IMR-90 (cell line): Measurements from ENCODE around the gene COG7. TPM values are rescaled to one million over a fixed set of nuclear protein-coding genes. Genes with fewer than 3 reads are reported as not detected.

Experiments used
- ATAC-seq: fragments of 200-7000 bp; cut with Tn5 transposase; 2 replicates; pipeline ENCODE4 v1.9.1; 2020; ENCODE audit warnings: low read depth, mild to moderate bottlenecking, moderate library complexity
- BruUV-seq: library from RNA; stranded (reverse); fragments of 400-500 nt; replicated peaks from 2 replicates; lab custom pipeline; 2021; lab: Mats Ljungman, UMichigan
- CTCF ChIA-PET: fragments of 300-600 bp; formaldehyde crosslinking; extraction: SDS; loops from one replicate; lab custom pipeline; 2021; ENCODE audit warnings: antibody characterized with exemption; lab: Yijun Ruan, JAX
- POLR2A ChIA-PET: fragments of 300-600 bp; sonication (Branson Sonifier 250); formaldehyde crosslinking; loops from one replicate; lab custom pipeline; 2022; ENCODE audit warnings: antibody characterized with exemption; ENCODE audit not compliant: unreplicated experiment; lab: Charles Lee
- DNase-seq: peaks from one replicate; pipeline ENCODE4 v3.0.0; 2013
- H2AFZ ChIP-seq: replicated peaks from 2 replicates; pipeline ENCODE3; 2013; ENCODE audit warnings: low read length, mild to moderate bottlenecking; ENCODE audit not compliant: poor library complexity
- H2AK5ac ChIP-seq: 2 replicates; pipeline ENCODE4 v1.6.1; 2013; ENCODE audit warnings: low read depth, low read length, inconsistent platforms
- H2AK9ac ChIP-seq: replicated peaks from 2 replicates; pipeline ENCODE3; 2013; ENCODE audit warnings: mild to moderate bottlenecking, low read depth, low read length, moderate library complexity; ENCODE audit not compliant: poor library complexity
- H2BK120ac ChIP-seq: 2 replicates; pipeline ENCODE4 v1.6.1; 2013; ENCODE audit warnings: low read depth, low read length, inconsistent platforms
- H2BK15ac ChIP-seq: 3 replicates; pipeline ENCODE4 v1.6.1; 2013; ENCODE audit warnings: low read depth, low read length, inconsistent platforms
- H2BK20ac ChIP-seq: 2 replicates; pipeline ENCODE4 v1.6.1; 2013; ENCODE audit warnings: low read depth, mild to moderate bottlenecking, inconsistent platforms, low read length, moderate library complexity
- H2BK5ac ChIP-seq: 2 replicates; pipeline ENCODE4 v1.6.1; 2013; ENCODE audit warnings: mild to moderate bottlenecking, low read depth, low read length, inconsistent platforms; ENCODE audit not compliant: poor library complexity, severe bottlenecking
- H3K14ac ChIP-seq: replicated peaks from 2 replicates; pipeline ENCODE4 v1.6.1; 2013; ENCODE audit warnings: low read depth, low read length, inconsistent platforms
- H3K18ac ChIP-seq: 2 replicates; pipeline ENCODE4 v1.6.1; 2013; ENCODE audit warnings: low read depth, low read length, control low read depth
- H3K23ac ChIP-seq: 2 replicates; pipeline ENCODE4 v1.6.1; 2013; ENCODE audit warnings: low read depth, low read length, inconsistent platforms
- H3K27ac ChIP-seq: 2 replicates; pipeline ENCODE4 v1.5.1; 2013; ENCODE audit warnings: mild to moderate bottlenecking, control low read depth, low read length; ENCODE audit not compliant: insufficient read depth
- H3K27me3 ChIP-seq: 2 replicates; pipeline ENCODE4 v1.6.1; 2013; ENCODE audit warnings: low read length; ENCODE audit not compliant: control insufficient read depth, insufficient read depth
- H3K36me3 ChIP-seq: 2 replicates; pipeline ENCODE4 v1.6.1; 2013; ENCODE audit warnings: low read length, mixed read lengths; ENCODE audit not compliant: control insufficient read depth, insufficient read depth
- H3K4ac ChIP-seq: 2 replicates; pipeline ENCODE4 v1.6.1; 2013; ENCODE audit warnings: low read depth, low read length, inconsistent platforms
- H3K4me1 ChIP-seq: 2 replicates; pipeline ENCODE4 v1.6.1; 2013; ENCODE audit warnings: low read length, mixed read lengths; ENCODE audit not compliant: control insufficient read depth, insufficient read depth
- H3K4me2 ChIP-seq: 2 replicates; pipeline ENCODE4 v1.6.1; 2013; ENCODE audit warnings: low read depth, mild to moderate bottlenecking, control low read depth, low read length, moderate library complexity
- H3K4me3 ChIP-seq: 2 replicates; pipeline ENCODE4 v1.5.1; 2013; ENCODE audit warnings: low read depth, mild to moderate bottlenecking, control low read depth, low read length, moderate library complexity; ENCODE audit not compliant: insufficient read depth
- H3K56ac ChIP-seq: 2 replicates; pipeline ENCODE4 v1.6.1; 2013; ENCODE audit warnings: low read length, inconsistent platforms; ENCODE audit not compliant: insufficient read depth; ENCODE audit errors: extremely low read depth
- H3K79me1 ChIP-seq, 2 experiments: 2 replicates each; pipeline ENCODE4 v1.6.1; 2013; ENCODE audit warnings: low read length in 2 of 2, inconsistent platforms in 1 of 2, low read depth in 1 of 2
- H3K9ac ChIP-seq: 2 replicates; pipeline ENCODE4 v1.6.1; 2013; ENCODE audit warnings: low read depth, low read length, control low read depth
- H3K9me1 ChIP-seq: 2 replicates; pipeline ENCODE4 v1.6.1; 2013; ENCODE audit warnings: low read length, inconsistent platforms; ENCODE audit not compliant: insufficient read depth
- H3K9me3 ChIP-seq: 2 replicates; pipeline ENCODE4 v1.6.1; 2013; ENCODE audit warnings: low read length; ENCODE audit not compliant: control insufficient read depth, insufficient read depth
- H4K20me1 ChIP-seq: 2 replicates; pipeline ENCODE4 v1.6.1; 2013; ENCODE audit warnings: low read length, inconsistent platforms; ENCODE audit not compliant: insufficient read depth
- H4K5ac ChIP-seq: 2 replicates; pipeline ENCODE4 v1.6.1; 2013; ENCODE audit warnings: mild to moderate bottlenecking, low read depth, low read length, control low read depth
- H4K8ac ChIP-seq, 2 experiments: 2 replicates each; pipeline ENCODE4 v1.6.1; 2013; ENCODE audit warnings: low read depth in 2 of 2, low read length in 2 of 2, control low read depth in 1 of 2, inconsistent platforms in 1 of 2
- H4K91ac ChIP-seq: 2 replicates; pipeline ENCODE4 v1.6.1; 2013; ENCODE audit warnings: low read depth, low read length, inconsistent platforms; ENCODE audit not compliant: insufficient read depth
- BHLHE40 ChIP-seq: fragments of 150-350 bp; IDR thresholded peaks from 2 replicates; pipeline ENCODE4 v1.6.1; 2016; ENCODE audit warnings: mild to moderate bottlenecking, low read depth, low read length
- CEBPB ChIP-seq: IDR thresholded peaks from 2 replicates; pipeline ENCODE4 v1.6.1; 2012; ENCODE audit warnings: low read depth, low read length, improper control_type of control experiment
- CHD1 ChIP-seq: IDR thresholded peaks from 2 replicates; pipeline ENCODE4 v1.6.1; 2012; ENCODE audit warnings: low read depth, low read length, improper control_type of control experiment
- CTCF ChIP-seq: conservative IDR thresholded peaks from 2 replicates; pipeline ENCODE4 v1.5.1; 2012; ENCODE audit warnings: mild to moderate bottlenecking, low read depth, low read length, improper control_type of control experiment
- FOS ChIP-seq: fragments of 150-350 bp; IDR thresholded peaks from 2 replicates; pipeline ENCODE4 v1.6.1; 2016; ENCODE audit warnings: low read depth, low read length
- MAFK ChIP-seq: IDR thresholded peaks from 2 replicates; pipeline ENCODE4 v1.6.1; 2012; ENCODE audit warnings: low read depth, low read length, improper control_type of control experiment
- MAZ ChIP-seq: IDR thresholded peaks from 2 replicates; pipeline ENCODE4 v1.6.1; 2012; ENCODE audit warnings: low read depth, mild to moderate bottlenecking, low read length, improper control_type of control experiment, moderate library complexity, borderline replicate concordance
- MXI1 ChIP-seq: IDR thresholded peaks from 2 replicates; pipeline ENCODE4 v1.6.1; 2012; ENCODE audit warnings: low read depth, mild to moderate bottlenecking, low read length, moderate library complexity, borderline replicate concordance
- NFE2L2 ChIP-seq: fragments of 150-350 bp; IDR thresholded peaks from 2 replicates; pipeline ENCODE4 v1.6.1; 2016; ENCODE audit warnings: low read depth, mild to moderate bottlenecking, low read length
- POLR2A ChIP-seq: IDR thresholded peaks from 2 replicates; pipeline ENCODE4 v1.6.1; 2012; ENCODE audit warnings: mild to moderate bottlenecking, low read depth, low read length
- RAD21 ChIP-seq: IDR thresholded peaks from 2 replicates; pipeline ENCODE4 v1.6.1; 2012; ENCODE audit warnings: low read length, improper control_type of control experiment
- RCOR1 ChIP-seq: IDR thresholded peaks from 2 replicates; pipeline ENCODE4 v1.6.1; 2012; ENCODE audit warnings: mild to moderate bottlenecking, low read length, improper control_type of control experiment; ENCODE audit not compliant: insufficient replicate concordance
- RFX5 ChIP-seq: IDR thresholded peaks from 2 replicates; pipeline ENCODE4 v1.8.0; 2012; ENCODE audit warnings: low read depth, mild to moderate bottlenecking, low read length, moderate library complexity
- SMC3 ChIP-seq: fragments of 150-350 bp; IDR thresholded peaks from 2 replicates; pipeline ENCODE4 v1.6.1; 2016; ENCODE audit warnings: low read depth, mild to moderate bottlenecking, antibody characterized with exemption, low read length, moderate library complexity
- WGBS, 2 experiments: methylation state at CpG; one replicate each; pipeline versions ENCODE4 v1.1.5 to v1.1.7; 2013; ENCODE audit warnings: missing lambda C conversion rate in 2 of 2; ENCODE audit not compliant: insufficient read length in 1 of 2; ENCODE audit errors: extremely low coverage in 2 of 2; 5-methylcytosine and 5-hydroxymethylcytosine counted together
- dilution Hi-C: fragments of 300-500 bp; cut with HindIII; formaldehyde crosslinking; loops from one replicate; pipeline ENCODE4 v1.14.3; 2018; ENCODE audit warnings: low sequenced_read_pairs; ENCODE audit not compliant: unreplicated experiment
- in situ Hi-C: fragments of 300-500 bp; cut with MboI; formaldehyde crosslinking; loops from 3 replicates; pipeline ENCODE4 v1.14.3; 2019; ENCODE audit warnings: low sequenced_read_pairs, inconsistent platforms, mixed read lengths
- intact Hi-C: fragments of 100-400 bp; cut with micrococcal nuclease; formaldehyde crosslinking; loops from 2 replicates; pipeline ENCODE4 v1.10.0; 2022
- polyA plus RNA-seq, 3 experiments: library from polyadenylated mRNA; depleted of rRNA; stranded (reverse); fragments of >200 nt; gene quantifications; 2 replicates each; pipeline ENCODE4 v1.2.3, GENCODE V29; 2012; ENCODE audit warnings: low replicate concordance in 1 of 3
- total RNA-seq: library from RNA; depleted of rRNA; stranded (reverse); fragments of >200 nt; gene quantifications from 2 replicates; pipeline ENCODE4 v1.2.3, GENCODE V29; 2012
- TF ChIP-seq, protein P1 (sequence below): fragments of 150-350 bp; IDR thresholded peaks from 2 replicates; pipeline ENCODE4 v1.6.1; 2017; ENCODE audit warnings: mild to moderate bottlenecking, antibody characterized with exemption, low read length, low read depth
- TF ChIP-seq, protein P2 (sequence below): fragments of 150-350 bp; IDR thresholded peaks from 2 replicates; pipeline ENCODE4 v1.6.1; 2016; ENCODE audit warnings: low read depth, mild to moderate bottlenecking, low read length, moderate library complexity, borderline replicate concordance

Gene COG7
- total and polyA plus RNA-seq, 2 of the 4 experiments (the other 2 are of a cell fraction) = 28.5 to 43.7 TPM

DNA sequence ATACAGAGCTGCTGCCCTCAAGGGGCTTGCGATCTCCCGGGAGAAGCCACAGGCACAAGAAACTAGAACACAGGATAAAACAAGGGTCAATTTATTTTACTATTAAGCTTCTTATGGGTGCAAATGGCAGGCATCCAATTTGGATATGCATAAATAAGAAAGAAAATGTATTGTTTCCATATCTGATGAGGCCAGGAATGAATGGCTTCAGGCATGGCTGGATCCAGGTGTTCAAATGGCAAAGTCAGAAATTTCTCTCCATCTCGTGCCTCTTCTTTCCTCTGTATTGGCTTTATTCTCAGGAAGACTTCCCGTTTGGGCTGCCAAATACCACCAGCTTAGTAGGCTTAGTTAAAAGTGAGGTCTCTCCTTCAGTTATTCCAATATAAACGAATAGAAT is 107.8 kb downstream of the COG7 start:
- H3K4me3 ChIP-seq = no peak overlapping the region
- H3K23ac ChIP-seq = no peak overlapping the region
- dilution Hi-C loops = no loop called here
- H4K8ac ChIP-seq = no peak overlapping the region
- no peak overlapping the region for H3K4ac ChIP-seq
- no peak overlapping the region for H2BK120ac ChIP-seq
- no peak overlapping the region for H3K18ac ChIP-seq
- H3K14ac ChIP-seq = no peak overlapping the region
- H3K9ac ChIP-seq = no peak overlapping the region
- in situ Hi-C loops = no loop called here
- intact Hi-C loops = no loop called here
- H3K36me3 ChIP-seq = no peaks in the 10 kb centered on the region
- DNase-seq = no peak
- no peak overlapping the region for H2BK5ac ChIP-seq
- no peaks in the 10 kb centered on the region for H3K9me3 ChIP-seq
- H3K9me1 ChIP-seq = no peaks in the 10 kb centered on the region
- H2BK20ac ChIP-seq = no peak overlapping the region
- POLR2A ChIA-PET = no interaction called here
- H3K4me1 ChIP-seq = no peaks in the 10 kb centered on the region
- TF ChIP-seq NFE2L2 (no peak), MXI1 (no peak), RAD21 (no peak), CEBPB (no peak), POLR2A (no peak), RCOR1 (no peak), RFX5 (no peak), MAFK (no peak), BHLHE40 (no peak), FOS (no peak), CHD1 (no peak), SMC3 (no peak), MAZ (no peak), CTCF (no peak)
- TF ChIP-seq, protein P1, sequence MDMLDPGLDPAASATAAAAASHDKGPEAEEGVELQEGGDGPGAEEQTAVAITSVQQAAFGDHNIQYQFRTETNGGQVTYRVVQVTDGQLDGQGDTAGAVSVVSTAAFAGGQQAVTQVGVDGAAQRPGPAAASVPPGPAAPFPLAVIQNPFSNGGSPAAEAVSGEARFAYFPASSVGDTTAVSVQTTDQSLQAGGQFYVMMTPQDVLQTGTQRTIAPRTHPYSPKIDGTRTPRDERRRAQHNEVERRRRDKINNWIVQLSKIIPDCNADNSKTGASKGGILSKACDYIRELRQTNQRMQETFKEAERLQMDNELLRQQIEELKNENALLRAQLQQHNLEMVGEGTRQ = no peak
- TF ChIP-seq, protein P2, sequence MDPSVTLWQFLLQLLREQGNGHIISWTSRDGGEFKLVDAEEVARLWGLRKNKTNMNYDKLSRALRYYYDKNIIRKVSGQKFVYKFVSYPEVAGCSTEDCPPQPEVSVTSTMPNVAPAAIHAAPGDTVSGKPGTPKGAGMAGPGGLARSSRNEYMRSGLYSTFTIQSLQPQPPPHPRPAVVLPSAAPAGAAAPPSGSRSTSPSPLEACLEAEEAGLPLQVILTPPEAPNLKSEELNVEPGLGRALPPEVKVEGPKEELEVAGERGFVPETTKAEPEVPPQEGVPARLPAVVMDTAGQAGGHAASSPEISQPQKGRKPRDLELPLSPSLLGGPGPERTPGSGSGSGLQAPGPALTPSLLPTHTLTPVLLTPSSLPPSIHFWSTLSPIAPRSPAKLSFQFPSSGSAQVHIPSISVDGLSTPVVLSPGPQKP = no peak
- no peak for ATAC-seq
- no CpG with 5 or more reads among the region's 5 CpGs for WGBS, 2 experiments
- no TSS peak for BruUV-seq
- H4K20me1 ChIP-seq = no peaks in the 10 kb centered on the region
- no peak overlapping the region for H2BK15ac ChIP-seq
- CTCF ChIA-PET = no interaction called here
- no peak overlapping the region for H4K5ac ChIP-seq
- H4K91ac ChIP-seq = no peak overlapping the region
- no peak overlapping the region for H3K4me2 ChIP-seq
- H3K27me3 ChIP-seq = peaks cover 4% of the 10 kb centered on the region; the same call in 1 of the 2 replicates
- H2AFZ ChIP-seq = no peak overlapping the region
- no peak overlapping the region for H3K56ac ChIP-seq
- H2AK9ac ChIP-seq = no peak overlapping the region
- H2AK5ac ChIP-seq = no peak overlapping the region
- no peaks in the 10 kb centered on the region for H3K79me1 ChIP-seq
- H3K27ac ChIP-seq = no peak overlapping the region
